MM.1S (cell line): ENCODE results near the gene CAV3.

Source experiments
- DNase-seq: peaks from one replicate; pipeline ENCODE4 v3.0.0-alpha.2; 2015
- H2AFZ ChIP-seq: fragments of 300-600 bp; sonication (generic); 2 replicates; pipeline ENCODE4 v1.6.0; 2016; ENCODE audit warnings: antibody characterized with exemption, low read length
- H3F3A ChIP-seq: fragments of 300-600 bp; sonication (generic); 2 replicates; pipeline ENCODE4 v1.6.1; 2016; ENCODE audit warnings: mild to moderate bottlenecking, antibody characterized with exemption, low read length, moderate library complexity, mixed read lengths; ENCODE audit not compliant: insufficient read depth
- H3K27ac ChIP-seq: fragments of 300-600 bp; sonication (generic); 2 replicates; pipeline ENCODE4 v1.5.1; 2016; ENCODE audit warnings: mild to moderate bottlenecking, low read length
- H3K27me3 ChIP-seq: fragments of 300-600 bp; sonication (generic); replicated peaks from 2 replicates; pipeline ENCODE4 v1.6.0; 2016; ENCODE audit warnings: low read length; ENCODE audit not compliant: insufficient read depth
- H3K36me3 ChIP-seq: fragments of 300-600 bp; sonication (generic); replicated peaks from 2 replicates; pipeline ENCODE4 v1.6.1; 2016; ENCODE audit warnings: mild to moderate bottlenecking, low read length, mixed read lengths; ENCODE audit not compliant: insufficient read depth
- H3K4me1 ChIP-seq: fragments of 300-600 bp; sonication (generic); 2 replicates; pipeline ENCODE4 v1.6.1; 2016; ENCODE audit warnings: low read length, mixed read lengths
- H3K4me2 ChIP-seq: fragments of 300-600 bp; sonication (generic); 2 replicates; pipeline ENCODE4 v1.6.0; 2016; ENCODE audit warnings: low read depth, low read length
- H3K4me3 ChIP-seq: fragments of 300-600 bp; sonication (generic); 2 replicates; pipeline ENCODE4 v1.5.1; 2016; ENCODE audit warnings: low read length, mixed read lengths
- H3K79me2 ChIP-seq: fragments of 300-600 bp; sonication (generic); 2 replicates; pipeline ENCODE4 v1.6.1; 2016; ENCODE audit warnings: mixed run types, low read length, mixed read lengths
- H3K9ac ChIP-seq: fragments of 300-600 bp; sonication (generic); 2 replicates; pipeline ENCODE4 v1.6.1; 2016; ENCODE audit warnings: low read length, mixed read lengths
- H3K9me2 ChIP-seq: fragments of 300-600 bp; sonication (generic); replicated peaks from 2 replicates; pipeline ENCODE4 v1.6.1; 2016; ENCODE audit warnings: mild to moderate bottlenecking, low read length, mixed read lengths; ENCODE audit not compliant: insufficient read depth
- H3K9me3 ChIP-seq: fragments of 300-600 bp; sonication (generic); replicated peaks from 2 replicates; pipeline ENCODE4 v1.6.1; 2016; ENCODE audit warnings: mild to moderate bottlenecking, low read length, mixed read lengths; ENCODE audit not compliant: insufficient read depth
- H4K20me1 ChIP-seq: fragments of 300-600 bp; sonication (generic); 2 replicates; pipeline ENCODE4 v1.6.1; 2016; ENCODE audit warnings: mild to moderate bottlenecking, low read length, moderate library complexity, mixed read lengths; ENCODE audit not compliant: insufficient read depth
- CTCF ChIP-seq: fragments of 300-600 bp; sonication (generic); IDR thresholded peaks from 2 replicates; pipeline ENCODE4 v1.5.1; 2016; ENCODE audit warnings: antibody characterized with exemption, low read length, mixed read lengths
- EZH2 ChIP-seq: fragments of 300-600 bp; sonication (generic); optimal IDR thresholded peaks from 2 replicates; pipeline ENCODE3; 2017; ENCODE audit warnings: low read depth, mild to moderate bottlenecking, antibody characterized with exemption, low read length, mixed read lengths
- EZH2phosphoT487 ChIP-seq: fragments of 300-600 bp; sonication (generic); IDR thresholded peaks from 2 replicates; pipeline ENCODE4 v1.6.1; 2018; ENCODE audit warnings: antibody characterized with exemption, low read length

The CAV3 gene

GRCh38 chr3:8722808-8723207 is 10.8 kb upstream of the CAV3 start:
- H3K36me3 ChIP-seq, result no peaks in the 10 kb centered on the region
- no peak overlapping the region for H3K9ac ChIP-seq
- H3F3A ChIP-seq, result no peaks in the 10 kb centered on the region
- no peaks in the 10 kb centered on the region for H3K27me3 ChIP-seq
- no peak for TF ChIP-seq EZH2phosphoT487
- TF ChIP-seq EZH2, result no peak
- no peak for TF ChIP-seq CTCF
- DNase-seq, result no peak
- no peak overlapping the region for H3K4me3 ChIP-seq
- no peaks in the 10 kb centered on the region for H3K9me2 ChIP-seq
- no peaks in the 10 kb centered on the region for H3K79me2 ChIP-seq
- H3K9me3 ChIP-seq, result no peaks in the 10 kb centered on the region
- H3K4me1 ChIP-seq, result no peaks in the 10 kb centered on the region
- no peak overlapping the region for H2AFZ ChIP-seq
- no peaks in the 10 kb centered on the region for H4K20me1 ChIP-seq
- no peak overlapping the region for H3K27ac ChIP-seq
- H3K4me2 ChIP-seq, result no peak overlapping the region

GRCh38 chr3:8723612-8724011 is 10.0 kb upstream of the CAV3 start:
- H3K27ac ChIP-seq, result no peak overlapping the region
- no peaks in the 10 kb centered on the region for H3K4me1 ChIP-seq
- TF ChIP-seq EZH2 (no peak), CTCF (no peak), EZH2phosphoT487 (no peak)
- H3F3A ChIP-seq, result no peaks in the 10 kb centered on the region
- DNase-seq, result no peak
- no peak overlapping the region for H2AFZ ChIP-seq
- no peaks in the 10 kb centered on the region for H4K20me1 ChIP-seq
- H3K36me3 ChIP-seq, result no peaks in the 10 kb centered on the region
- H3K27me3 ChIP-seq, result no peaks in the 10 kb centered on the region
- no peak overlapping the region for H3K9ac ChIP-seq
- H3K9me2 ChIP-seq, result no peaks in the 10 kb centered on the region
- no peak overlapping the region for H3K4me2 ChIP-seq
- H3K79me2 ChIP-seq, result no peaks in the 10 kb centered on the region
- H3K9me3 ChIP-seq, result no peaks in the 10 kb centered on the region
- H3K4me3 ChIP-seq, result no peak overlapping the region

GRCh38 chr3:8724108-8724752 is 9.4 kb upstream of the CAV3 start:
- no peaks in the 10 kb centered on the region for H3K9me2 ChIP-seq
- H3K9me3 ChIP-seq, result no peaks in the 10 kb centered on the region
- no peak overlapping the region for H3K4me3 ChIP-seq
- H3F3A ChIP-seq, result no peaks in the 10 kb centered on the region
- no peak overlapping the region for H3K9ac ChIP-seq
- no peaks in the 10 kb centered on the region for H4K20me1 ChIP-seq
- no peaks in the 10 kb centered on the region for H3K27me3 ChIP-seq
- H3K27ac ChIP-seq, result no peak overlapping the region
- H3K4me2 ChIP-seq, result no peak overlapping the region
- H3K79me2 ChIP-seq, result no peaks in the 10 kb centered on the region
- no peaks in the 10 kb centered on the region for H3K36me3 ChIP-seq
- no peak for TF ChIP-seq EZH2phosphoT487
- TF ChIP-seq CTCF, result no peak
- no peak for TF ChIP-seq EZH2
- no peak overlapping the region for H2AFZ ChIP-seq
- no peak for DNase-seq
- no peaks in the 10 kb centered on the region for H3K4me1 ChIP-seq
